Endothelial cell (in vitro differentiated cells): ENCODE measurements around the gene RALB. TPM values are rescaled to one million over a fixed set of nuclear protein-coding genes. Genes with fewer than 3 reads are reported as not detected.

Source experiments
- DNase-seq: peaks from one replicate; pipeline ENCODE4 v3.0.0; 2021; ENCODE audit warnings: low spot score
- H3K27ac Mint-ChIP-seq: one replicate; pipeline ENCODE4 v1.8.0; 2021; ENCODE audit warnings: mixed read lengths, inconsistent platforms; ENCODE audit not compliant: unreplicated experiment
- H3K27me3 Mint-ChIP-seq: one replicate; pipeline ENCODE4 v1.8.0; 2021; ENCODE audit warnings: mild to moderate bottlenecking, moderate library complexity, mixed read lengths, inconsistent platforms; ENCODE audit not compliant: unreplicated experiment
- H3K36me3 Mint-ChIP-seq: one replicate; pipeline ENCODE4 v1.8.0; 2021; ENCODE audit warnings: mild to moderate bottlenecking, low read depth, mixed read lengths, inconsistent platforms; ENCODE audit not compliant: unreplicated experiment
- H3K4me1 Mint-ChIP-seq: one replicate; pipeline ENCODE4 v1.8.0; 2021; ENCODE audit warnings: mild to moderate bottlenecking, mixed read lengths, inconsistent platforms; ENCODE audit not compliant: unreplicated experiment
- H3K4me3 Mint-ChIP-seq: one replicate; pipeline ENCODE4 v1.8.0; 2021; ENCODE audit warnings: mild to moderate bottlenecking, mixed read lengths, inconsistent platforms; ENCODE audit not compliant: unreplicated experiment
- H3K9me3 Mint-ChIP-seq: one replicate; pipeline ENCODE4 v1.8.0; 2021; ENCODE audit warnings: mixed read lengths, inconsistent platforms; ENCODE audit not compliant: unreplicated experiment
- total RNA-seq: library from RNA; stranded (reverse); fragmentation: NEBNext Ultra II Directional; extraction: Animal tissue kit (Norgen Biotek cat#: 25700); gene quantifications from one replicate; pipeline ENCODE4 v1.2.1, GENCODE V29; 2021; ENCODE audit not compliant: unreplicated experiment
- TF ChIP-seq, protein P1 (sequence below): fragments of 200-600 bp; sonication (generic); IDR thresholded peaks from one replicate; pipeline ENCODE4 v1.5.0; 2021; ENCODE audit warnings: antibody characterized with exemption; ENCODE audit not compliant: unreplicated experiment

The RALB gene
- total RNA-seq, 1 donor from 2014 or later, result 367 TPM

- no peaks in the 10 kb centered on the region for H3K9me3 Mint-ChIP-seq
- H3K36me3 Mint-ChIP-seq, result peaks cover 62% of the 10 kb centered on the region
- H3K27me3 Mint-ChIP-seq, result peaks cover 4% of the 10 kb centered on the region
- TF ChIP-seq, protein P1, sequence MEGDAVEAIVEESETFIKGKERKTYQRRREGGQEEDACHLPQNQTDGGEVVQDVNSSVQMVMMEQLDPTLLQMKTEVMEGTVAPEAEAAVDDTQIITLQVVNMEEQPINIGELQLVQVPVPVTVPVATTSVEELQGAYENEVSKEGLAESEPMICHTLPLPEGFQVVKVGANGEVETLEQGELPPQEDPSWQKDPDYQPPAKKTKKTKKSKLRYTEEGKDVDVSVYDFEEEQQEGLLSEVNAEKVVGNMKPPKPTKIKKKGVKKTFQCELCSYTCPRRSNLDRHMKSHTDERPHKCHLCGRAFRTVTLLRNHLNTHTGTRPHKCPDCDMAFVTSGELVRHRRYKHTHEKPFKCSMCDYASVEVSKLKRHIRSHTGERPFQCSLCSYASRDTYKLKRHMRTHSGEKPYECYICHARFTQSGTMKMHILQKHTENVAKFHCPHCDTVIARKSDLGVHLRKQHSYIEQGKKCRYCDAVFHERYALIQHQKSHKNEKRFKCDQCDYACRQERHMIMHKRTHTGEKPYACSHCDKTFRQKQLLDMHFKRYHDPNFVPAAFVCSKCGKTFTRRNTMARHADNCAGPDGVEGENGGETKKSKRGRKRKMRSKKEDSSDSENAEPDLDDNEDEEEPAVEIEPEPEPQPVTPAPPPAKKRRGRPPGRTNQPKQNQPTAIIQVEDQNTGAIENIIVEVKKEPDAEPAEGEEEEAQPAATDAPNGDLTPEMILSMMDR, result no peak
- DNase-seq, result no peak
- H3K27ac Mint-ChIP-seq, result peak overlapping the region; percentile 77
- H3K4me3 Mint-ChIP-seq, result peak overlapping the region; percentile 52
- peaks cover 37% of the 10 kb centered on the region for H3K4me1 Mint-ChIP-seq
These were observed 36.7 kb downstream of the RALB start for GRCh38 chr2:120289221-120289906.

DNA sequence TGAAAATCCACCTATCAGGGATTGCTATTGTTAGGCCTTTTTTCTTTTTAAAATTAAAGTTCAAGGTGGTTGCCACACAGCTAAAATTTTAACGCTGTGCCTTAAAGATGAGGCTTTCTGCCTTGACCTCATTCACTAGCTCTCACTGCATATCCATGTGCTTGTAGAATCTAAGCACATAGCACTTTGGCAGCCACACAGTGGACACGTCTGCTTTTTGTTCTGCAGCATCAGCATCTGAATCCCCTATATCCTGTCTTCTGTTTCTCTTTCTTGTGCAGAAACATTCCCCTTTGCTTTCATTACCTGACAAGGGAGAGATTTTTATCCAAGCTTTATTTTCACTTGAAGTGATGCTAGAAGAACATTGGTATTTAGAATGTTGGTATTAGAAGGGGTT is 38.1 kb downstream of the RALB start:
- H3K27me3 Mint-ChIP-seq, result peaks cover 5% of the 10 kb centered on the region
- no peaks in the 10 kb centered on the region for H3K9me3 Mint-ChIP-seq
- H3K36me3 Mint-ChIP-seq, result peaks cover 65% of the 10 kb centered on the region
- DNase-seq, result no peak
- no peak overlapping the region for H3K27ac Mint-ChIP-seq
- peak overlapping the region; percentile 65 for H3K4me3 Mint-ChIP-seq
- H3K4me1 Mint-ChIP-seq, result peaks cover 29% of the 10 kb centered on the region
- TF ChIP-seq, protein P1, result no peak

DNA sequence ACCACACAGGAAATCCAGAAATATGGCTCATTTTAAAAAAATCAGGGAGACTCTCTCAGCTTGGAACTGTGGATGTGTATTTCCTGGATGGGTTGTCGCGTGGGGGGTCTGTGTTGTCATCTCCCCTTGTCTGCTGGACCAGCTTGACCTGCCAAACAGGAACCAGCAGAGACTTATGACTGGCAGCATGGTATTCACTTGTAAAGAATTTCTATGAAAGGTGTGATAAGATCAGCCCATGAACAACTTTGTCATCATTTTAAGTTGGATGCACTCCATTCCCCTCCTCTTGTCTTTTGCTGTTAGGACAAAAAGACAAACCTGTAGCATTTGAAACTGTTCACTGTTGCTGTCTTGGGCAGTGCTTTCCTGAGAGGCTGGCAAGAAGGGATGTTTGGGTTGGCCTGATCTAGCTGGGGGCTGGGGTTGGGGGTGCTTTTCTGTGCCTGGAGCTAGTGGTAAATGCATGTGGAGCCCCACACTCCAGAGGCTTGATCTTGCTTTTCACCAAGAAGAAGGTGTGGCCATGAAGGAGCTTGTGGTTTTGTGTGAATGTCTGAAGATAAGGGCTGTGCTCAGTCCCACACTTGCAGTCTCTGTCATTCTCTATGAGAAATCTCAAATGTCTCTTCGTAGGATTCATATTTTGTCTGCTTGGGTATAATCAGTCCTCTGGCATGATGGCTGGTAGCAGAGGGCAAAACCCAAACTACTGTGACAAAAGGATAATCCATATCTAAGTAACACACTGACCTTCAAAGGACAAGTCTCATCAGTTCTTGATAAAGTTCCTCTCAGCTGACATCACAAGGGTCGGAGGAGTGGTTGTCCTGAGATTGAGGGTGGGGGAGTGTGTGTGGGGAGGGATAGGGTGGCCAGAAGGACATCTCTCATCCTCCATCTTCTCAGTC is 39.0 kb downstream of the RALB start:
- Mint-ChIP-seq H3K4me3 (no peak overlapping the region), H3K27ac (peak overlapping the region; percentile 9), H3K27me3 (peaks cover 5% of the 10 kb centered on the region), H3K9me3 (no peaks in the 10 kb centered on the region), H3K36me3 (peaks cover 66% of the 10 kb centered on the region), H3K4me1 (peaks cover 23% of the 10 kb centered on the region)
- TF ChIP-seq, protein P1, result no peak
- DNase-seq, result no peak

- Mint-ChIP-seq H3K9me3 (no peaks in the 10 kb centered on the region), H3K36me3 (peaks cover 73% of the 10 kb centered on the region), H3K27ac (peak overlapping the region; percentile 24), H3K4me1 (peaks cover 11% of the 10 kb centered on the region), H3K27me3 (peaks cover 5% of the 10 kb centered on the region), H3K4me3 (peak overlapping the region; percentile 70)
- TF ChIP-seq, protein P1, result no peak
- DNase-seq, result no peak
These were observed 40.7 kb downstream of the RALB start for GRCh38 chr2:120293096-120294007.
